22Rv1 (cell line): Measurements from ENCODE around the gene DISC1.
"Not testable (repeated sequence)": the region's sequence is repeated elsewhere in the genome, so short reads cannot be mapped to it uniquely, and the experiment has no call there.

Experiments
- H3K27ac ChIP-seq: fragments of 450-650 bp; 2 replicates; pipeline ENCODE4 v1.5.1; 2017
- CTCF ChIP-seq: fragments of 450-650 bp; IDR thresholded peaks from 2 replicates; pipeline ENCODE4 v1.5.1; 2017; ENCODE audit warnings: mild to moderate bottlenecking
- ZFX ChIP-seq: fragments of 450-650 bp; IDR thresholded peaks from 2 replicates; pipeline ENCODE4 v1.6.1; 2017; ENCODE audit warnings: antibody characterized with exemption, borderline replicate concordance

DISC1 gene

GRCh38 chr1:231630558-231631205, 4.1 kb downstream of the DISC1 start:
- TF ChIP-seq ZFX (no peak), CTCF (no peak)
- no peak overlapping the region for H3K27ac ChIP-seq

- TF ChIP-seq CTCF (no peak), ZFX (no peak)
These were observed 5.1 kb downstream of the DISC1 start for GRCh38 chr1:231631717-231632116.

GRCh38 chr1:231632119-231632518, 5.5 kb downstream of the DISC1 start:
- TF ChIP-seq ZFX (no peak), CTCF (no peak)

More at GRCh38 chr1:231631717-231632116, 5.1 kb downstream of the DISC1 start:
- H3K27ac ChIP-seq: no peak overlapping the region

GRCh38 chr1:231634323-231635013, 7.9 kb downstream of the DISC1 start:
- no peak overlapping the region for H3K27ac ChIP-seq
- no peak for TF ChIP-seq CTCF
- TF ChIP-seq ZFX: no peak

More at GRCh38 chr1:231632119-231632518, 5.5 kb downstream of the DISC1 start:
- no peak overlapping the region for H3K27ac ChIP-seq

- H3K27ac ChIP-seq: no peak overlapping the region
- no peak for TF ChIP-seq CTCF
- TF ChIP-seq ZFX: no peak
These were observed 9.6 kb downstream of the DISC1 start for GRCh38 chr1:231636157-231636556.

GRCh38 chr1:231636922-231637321, 10.3 kb downstream of the DISC1 start:
- H3K27ac ChIP-seq: not testable (repeated sequence)

- no peak overlapping the region for H3K27ac ChIP-seq
- TF ChIP-seq CTCF (no peak), ZFX (no peak)
These were observed 12.1 kb downstream of the DISC1 start for GRCh38 chr1:231638647-231639046.
